GM12872 (cell line): ENCODE results near the gene LCLAT1.

Experiments
- TF ChIP-seq, protein P1 (sequence below): IDR thresholded peaks from 3 replicates; pipeline ENCODE4 v1.5.1; 2011; ENCODE audit warnings: low read depth, mild to moderate bottlenecking, low read length, moderate library complexity; ENCODE audit not compliant: insufficient read depth

The LCLAT1 gene

DNA sequence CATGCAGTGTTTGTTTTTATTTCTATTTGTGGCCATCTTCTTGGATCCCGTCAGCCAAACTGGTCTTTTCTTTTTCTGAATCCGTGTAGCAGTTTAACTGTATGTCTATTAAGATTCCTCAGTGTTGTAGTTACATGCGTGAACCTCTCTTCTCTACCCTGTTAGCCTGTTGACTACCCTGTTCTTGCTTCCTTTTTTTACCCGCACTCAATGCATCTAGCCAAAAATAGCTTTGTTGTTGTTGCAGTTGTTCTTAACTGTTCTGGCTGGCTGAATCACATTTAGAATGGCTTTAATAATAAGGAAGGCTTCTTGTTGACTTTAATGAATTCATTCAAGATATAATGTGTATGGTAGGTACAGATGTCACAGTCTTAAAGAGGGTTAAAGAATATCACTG, 137.1 kb downstream of the LCLAT1 start:
- TF ChIP-seq, protein P1, sequence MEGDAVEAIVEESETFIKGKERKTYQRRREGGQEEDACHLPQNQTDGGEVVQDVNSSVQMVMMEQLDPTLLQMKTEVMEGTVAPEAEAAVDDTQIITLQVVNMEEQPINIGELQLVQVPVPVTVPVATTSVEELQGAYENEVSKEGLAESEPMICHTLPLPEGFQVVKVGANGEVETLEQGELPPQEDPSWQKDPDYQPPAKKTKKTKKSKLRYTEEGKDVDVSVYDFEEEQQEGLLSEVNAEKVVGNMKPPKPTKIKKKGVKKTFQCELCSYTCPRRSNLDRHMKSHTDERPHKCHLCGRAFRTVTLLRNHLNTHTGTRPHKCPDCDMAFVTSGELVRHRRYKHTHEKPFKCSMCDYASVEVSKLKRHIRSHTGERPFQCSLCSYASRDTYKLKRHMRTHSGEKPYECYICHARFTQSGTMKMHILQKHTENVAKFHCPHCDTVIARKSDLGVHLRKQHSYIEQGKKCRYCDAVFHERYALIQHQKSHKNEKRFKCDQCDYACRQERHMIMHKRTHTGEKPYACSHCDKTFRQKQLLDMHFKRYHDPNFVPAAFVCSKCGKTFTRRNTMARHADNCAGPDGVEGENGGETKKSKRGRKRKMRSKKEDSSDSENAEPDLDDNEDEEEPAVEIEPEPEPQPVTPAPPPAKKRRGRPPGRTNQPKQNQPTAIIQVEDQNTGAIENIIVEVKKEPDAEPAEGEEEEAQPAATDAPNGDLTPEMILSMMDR, result no peak

DNA sequence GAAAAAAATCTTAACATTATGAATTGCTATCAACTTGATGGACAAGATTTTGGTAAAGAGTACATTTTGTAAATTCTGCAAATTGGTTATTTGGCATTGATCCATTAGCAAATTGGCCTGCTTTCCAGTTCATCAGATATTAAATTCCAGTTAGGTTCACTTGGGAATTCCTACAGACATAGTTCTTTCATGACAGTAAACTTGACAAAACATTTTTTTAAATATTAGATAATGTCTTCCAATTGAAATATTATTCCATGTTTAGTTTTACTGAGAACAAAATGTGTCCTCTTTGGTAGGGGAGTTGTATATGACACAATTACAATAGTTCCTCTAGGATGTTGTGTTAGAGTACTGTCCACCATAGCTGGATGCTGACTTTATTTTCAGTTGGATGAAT, 141.9 kb downstream of the LCLAT1 start:
- TF ChIP-seq, protein P1, result no peak

DNA sequence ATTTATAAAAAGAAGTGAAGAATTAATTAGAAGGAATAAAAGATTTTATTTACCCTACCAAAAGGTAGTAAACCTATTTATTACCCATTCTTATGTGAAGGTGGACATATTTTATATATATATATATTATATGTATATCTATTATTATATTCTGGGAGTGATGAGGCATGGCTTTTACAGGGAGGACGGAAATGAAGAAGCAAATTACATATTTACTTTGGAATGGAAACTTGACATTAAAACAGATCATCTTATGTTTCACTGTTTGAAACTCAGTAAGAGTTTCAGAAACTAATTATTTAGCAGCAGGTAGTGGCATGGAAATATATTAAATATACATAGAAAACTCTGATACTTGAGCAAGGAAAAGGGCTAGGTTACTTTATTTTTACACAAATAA, 143.4 kb downstream of the LCLAT1 start:
- TF ChIP-seq, protein P1, result no peak

DNA sequence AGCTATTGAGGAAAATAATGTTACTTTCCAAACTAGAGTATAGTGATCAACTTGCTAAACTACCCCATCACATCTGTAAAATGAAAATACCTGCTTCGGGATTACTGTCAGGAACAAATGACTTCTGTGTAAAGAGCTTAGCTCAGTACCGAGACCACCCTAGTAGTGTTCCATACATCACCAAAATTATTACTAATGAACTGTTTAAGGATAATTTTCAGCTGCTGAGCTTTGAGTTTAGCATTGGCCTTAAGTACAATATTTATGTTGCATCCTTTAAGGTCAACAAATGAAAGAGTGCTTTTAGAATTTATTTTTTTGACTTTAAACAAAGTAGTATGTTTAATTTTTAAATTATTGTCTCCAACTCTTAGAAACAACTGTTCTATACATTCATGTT, 144.1 kb downstream of the LCLAT1 start:
- TF ChIP-seq, protein P1, result no peak

DNA sequence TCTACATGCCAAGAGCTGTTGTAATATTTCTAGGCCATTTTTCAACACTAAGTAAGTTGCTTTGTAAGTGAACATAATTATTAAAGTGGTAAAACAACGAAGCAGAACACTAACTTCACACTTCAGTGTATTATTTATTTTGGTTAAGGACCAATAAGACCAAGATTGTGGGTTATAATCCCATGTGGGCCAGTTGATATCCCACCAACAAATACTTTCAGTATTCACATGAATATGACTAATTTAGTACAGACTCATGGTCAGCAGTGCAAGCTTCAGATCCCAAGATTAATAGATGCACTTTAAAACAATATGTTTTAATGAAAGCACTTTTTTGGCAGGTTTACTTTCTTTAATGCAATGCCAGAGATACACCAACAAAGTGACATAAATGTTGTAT, 154.3 kb downstream of the LCLAT1 start:
- TF ChIP-seq, protein P1, result no peak

DNA sequence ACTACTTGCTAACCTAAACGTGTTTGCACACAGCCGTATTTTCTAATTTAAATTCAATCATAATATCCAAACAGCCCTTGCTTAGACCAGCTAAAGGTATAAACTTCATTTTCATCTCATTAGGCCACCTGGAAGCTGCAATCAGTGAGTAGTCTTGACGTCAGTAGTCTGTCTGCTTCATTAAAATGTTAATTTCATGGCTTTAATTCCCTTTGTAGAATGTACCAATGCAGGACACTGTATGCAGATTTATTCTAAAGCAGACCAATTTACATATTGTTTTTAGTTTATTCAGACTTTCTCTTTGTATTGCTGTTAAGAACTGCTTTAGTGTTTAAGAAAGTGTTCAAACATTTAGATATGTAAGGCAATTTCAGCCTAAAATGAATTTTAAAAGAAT, 158.2 kb downstream of the LCLAT1 start:
- TF ChIP-seq, protein P1, result no peak

DNA sequence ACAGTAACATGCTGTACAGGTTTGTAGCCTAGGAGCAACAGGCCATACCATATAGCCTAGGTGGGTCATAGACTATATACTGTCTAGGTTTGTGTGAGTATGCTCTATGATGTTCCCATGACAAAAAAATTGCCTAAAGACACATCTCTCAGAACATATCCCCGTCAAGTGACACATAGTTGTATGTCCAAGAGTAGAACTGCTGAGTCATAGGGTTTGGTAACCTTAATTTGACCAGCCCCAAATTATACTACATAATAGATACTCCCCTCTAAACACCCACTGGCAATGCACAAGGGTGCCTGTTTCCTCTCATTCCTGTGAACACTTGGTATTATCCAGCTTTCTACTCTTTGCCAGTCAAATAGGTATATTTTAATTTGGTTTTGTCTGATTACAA, 161.6 kb downstream of the LCLAT1 start:
- TF ChIP-seq, protein P1, result no peak

DNA sequence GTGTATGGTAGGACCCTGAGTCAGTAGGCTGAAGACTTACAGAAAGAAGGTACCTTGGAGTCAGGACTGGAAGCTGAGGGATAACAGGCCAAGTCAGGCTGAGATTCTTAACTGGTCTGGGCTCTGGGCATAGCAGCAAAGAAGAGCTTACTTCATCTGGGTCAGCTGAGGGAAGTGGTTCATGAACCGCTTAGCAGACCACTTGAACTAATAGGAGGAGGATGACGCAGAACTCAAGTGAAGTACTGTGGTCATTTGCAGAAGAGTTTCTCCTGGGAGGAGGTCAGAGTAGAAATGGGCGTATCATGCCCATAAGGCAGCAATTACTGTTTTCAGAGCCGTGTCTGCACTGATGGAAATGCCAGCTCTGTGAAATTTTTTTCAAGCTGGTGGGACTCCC, 164.5 kb downstream of the LCLAT1 start:
- TF ChIP-seq, protein P1, result no peak
